SU-DHL-6 (cell line): ENCODE results near the gene GFOD2.

Source experiments
- CTCF ChIP-seq: fragments of 200-600 bp; sonication (generic); IDR thresholded peaks from one replicate; pipeline ENCODE4 v1.5.1; 2017; ENCODE audit warnings: antibody characterized with exemption, mild to moderate bottlenecking, low read length, moderate library complexity; ENCODE audit not compliant: insufficient read depth, poor library complexity, severe bottlenecking
- EZH2phosphoT487 ChIP-seq: fragments of 200-600 bp; sonication (generic), shearing (Covaris generic); conservative IDR thresholded peaks from 2 replicates; pipeline ENCODE4 v1.6.1; 2018; ENCODE audit warnings: mild to moderate bottlenecking, antibody characterized with exemption, low read length, moderate library complexity, mixed read lengths

GRCh38 chr16:67657017-67657608 lies 62.0 kb downstream of the GFOD2 start:
- no peak for TF ChIP-seq CTCF
- TF ChIP-seq EZH2phosphoT487: no peak
